Hematopoietic multipotent progenitor cell treated with erythropoietin and hydrocortisone succinate and interleukin-3 and kit ligand, for 15 days (in vitro differentiated cells): ENCODE data around the gene SIGLEC7.

ENCODE experiments used
- DNase-seq: peaks from one replicate; pipeline ENCODE4 v3.0.0-alpha.2; 2015; ENCODE audit warnings: low spot score

Gene SIGLEC7

GRCh38 chr19:51119101-51119500 is 23.0 kb upstream of the SIGLEC7 start:
- no peak for DNase-seq

- no peak for DNase-seq
Measured at GRCh38 chr19:51119611-51120010, 22.5 kb upstream of the SIGLEC7 start.

DNA sequence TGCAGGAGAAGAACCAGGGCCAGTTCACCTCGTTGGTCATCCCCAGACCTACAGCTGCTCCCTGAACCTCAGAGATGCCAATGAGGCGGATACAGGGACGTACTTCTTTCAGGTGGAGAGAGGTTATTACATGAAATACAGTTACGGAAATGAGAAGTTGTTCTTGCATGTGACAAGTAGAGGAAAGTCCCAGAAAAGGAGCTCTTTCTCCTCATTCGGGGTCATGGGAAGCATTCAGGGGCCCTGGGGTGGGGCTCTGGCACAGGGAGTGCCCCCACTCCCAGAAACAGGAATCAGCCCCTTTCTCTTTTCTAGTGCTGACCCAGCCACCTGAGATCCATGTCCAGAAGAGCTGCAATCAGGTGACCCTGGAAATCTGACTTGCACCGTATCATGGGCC is 21.9 kb upstream of the SIGLEC7 start:
- DNase-seq, result no peak

GRCh38 chr19:51121257-51121656 is 20.8 kb upstream of the SIGLEC7 start:
- no peak for DNase-seq

DNA sequence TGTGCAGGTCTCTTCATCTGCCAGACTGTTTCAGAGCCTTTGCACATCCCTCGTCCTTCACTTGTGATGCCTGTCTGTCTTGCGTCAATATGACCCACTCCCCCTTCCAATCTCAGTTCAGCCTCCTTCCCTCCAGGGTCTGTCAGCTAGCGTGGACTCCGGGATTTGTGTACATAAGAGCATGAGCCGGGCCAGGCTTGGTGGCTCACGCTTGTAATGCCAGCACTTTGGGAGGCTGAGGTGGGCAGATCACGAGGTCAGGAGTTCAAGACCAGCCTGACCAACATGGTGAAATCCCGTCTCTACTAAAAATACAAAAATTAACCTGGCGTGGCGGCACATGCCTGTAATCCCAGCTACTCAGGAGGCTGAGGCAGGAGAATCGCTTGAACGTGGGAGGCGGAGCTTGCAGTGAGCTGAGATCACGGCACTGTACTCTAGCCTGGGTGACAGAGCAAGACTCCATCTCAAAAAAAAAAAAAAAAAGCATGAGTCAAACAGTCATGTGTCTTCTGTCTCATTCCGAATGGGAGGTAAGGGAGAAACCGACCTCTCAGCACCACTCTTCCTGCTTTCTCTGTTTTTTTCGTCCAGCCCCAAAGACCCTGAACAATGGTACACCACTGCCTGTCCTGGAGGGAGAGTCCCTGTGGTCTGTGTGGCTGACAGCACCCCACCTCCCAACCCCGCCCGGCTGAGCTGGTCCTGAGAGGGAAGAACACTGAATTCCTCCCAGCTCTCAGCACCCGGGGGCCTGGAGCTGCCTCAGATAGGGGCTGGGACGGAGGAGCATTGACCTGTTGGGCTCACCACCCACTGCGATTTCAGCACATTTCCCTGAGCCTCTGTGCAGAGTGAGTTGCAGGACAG is 19.8 kb upstream of the SIGLEC7 start:
- no peak for DNase-seq

GRCh38 chr19:51123381-51123800 is 18.7 kb upstream of the SIGLEC7 start:
- DNase-seq, result no peak

GRCh38 chr19:51123802-51124201 is 18.3 kb upstream of the SIGLEC7 start:
- DNase-seq, result no peak

DNA sequence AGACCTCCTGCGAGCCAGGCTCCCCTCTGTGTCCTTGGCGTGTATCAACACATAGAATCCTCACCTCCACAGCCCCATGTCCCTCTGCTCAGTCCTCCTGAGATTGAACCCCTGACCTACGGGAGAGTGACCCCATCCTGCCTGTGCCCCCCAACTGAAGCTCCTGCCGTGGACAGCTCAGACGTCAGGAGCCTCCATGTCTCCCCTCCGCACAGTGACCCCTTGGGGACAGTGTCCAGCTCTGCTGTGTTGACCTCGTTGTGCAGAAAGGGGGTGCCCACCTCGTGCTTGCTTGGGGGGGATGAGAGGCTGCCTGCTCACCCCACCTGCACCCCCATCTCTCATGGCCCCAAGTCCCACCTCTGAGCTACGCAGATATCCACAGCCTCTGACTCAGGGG is 17.9 kb upstream of the SIGLEC7 start:
- no peak for DNase-seq

DNA sequence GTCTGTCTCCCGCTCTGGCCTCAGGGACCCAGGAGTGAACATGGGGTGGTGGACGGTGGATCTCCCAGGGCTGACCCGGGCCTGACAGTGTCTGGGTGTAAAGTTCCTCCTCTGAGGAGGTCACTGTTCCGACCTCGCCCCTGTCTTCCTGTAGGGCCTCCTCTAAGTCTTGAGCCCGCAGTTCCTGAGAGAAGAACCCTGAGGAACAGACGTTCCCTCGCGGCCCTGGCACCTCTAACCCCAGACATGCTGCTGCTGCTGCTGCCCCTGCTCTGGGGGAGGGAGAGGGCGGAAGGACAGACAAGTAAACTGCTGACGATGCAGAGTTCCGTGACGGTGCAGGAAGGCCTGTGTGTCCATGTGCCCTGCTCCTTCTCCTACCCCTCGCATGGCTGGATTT is 17.4 kb upstream of the SIGLEC7 start, which contains the start of gene SIGLEC9:
Gene SIGLEC9 (plus strand): TSS at position 178 of the 400 bp plus-strand sequence. CDS start 69 bp downstream, at position 247.
- no peak for DNase-seq

DNA sequence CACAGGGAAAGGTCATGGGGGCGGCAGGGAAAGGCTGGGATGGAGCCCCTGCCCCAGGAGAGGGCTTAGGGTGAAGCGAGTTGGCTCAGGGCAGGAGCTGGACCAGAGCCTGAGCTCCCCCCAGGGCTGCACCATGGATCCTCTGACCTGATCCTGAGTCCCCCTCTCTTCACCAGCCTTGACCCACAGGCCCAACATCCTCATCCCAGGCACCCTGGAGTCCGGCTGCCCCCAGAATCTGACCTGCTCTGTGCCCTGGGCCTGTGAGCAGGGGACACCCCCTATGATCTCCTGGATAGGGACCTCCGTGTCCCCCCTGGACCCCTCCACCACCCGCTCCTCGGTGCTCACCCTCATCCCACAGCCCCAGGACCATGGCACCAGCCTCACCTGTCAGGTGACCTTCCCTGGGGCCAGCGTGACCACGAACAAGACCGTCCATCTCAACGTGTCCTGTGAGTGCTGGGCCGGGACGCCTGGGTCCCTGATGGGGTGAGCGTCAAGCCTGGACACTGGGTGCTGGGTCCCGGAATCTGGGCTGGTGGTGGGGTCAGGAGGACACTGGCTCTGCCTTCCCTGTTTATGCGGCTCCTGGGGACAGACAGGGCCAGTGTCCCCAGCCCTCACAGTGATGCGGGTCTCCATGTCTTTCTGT is 16.6 kb upstream of the SIGLEC7 start:
- DNase-seq, result no peak

DNA sequence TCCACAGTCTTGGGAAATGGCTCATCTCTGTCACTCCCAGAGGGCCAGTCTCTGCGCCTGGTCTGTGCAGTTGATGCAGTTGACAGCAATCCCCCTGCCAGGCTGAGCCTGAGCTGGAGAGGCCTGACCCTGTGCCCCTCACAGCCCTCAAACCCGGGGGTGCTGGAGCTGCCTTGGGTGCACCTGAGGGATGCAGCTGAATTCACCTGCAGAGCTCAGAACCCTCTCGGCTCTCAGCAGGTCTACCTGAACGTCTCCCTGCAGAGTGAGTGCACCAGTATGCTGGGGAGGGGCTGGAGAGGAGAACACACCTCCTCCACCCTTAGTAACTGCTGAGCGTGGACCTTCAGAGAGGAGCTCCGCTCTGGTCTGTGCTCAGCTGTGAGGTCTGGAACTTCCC is 15.1 kb upstream of the SIGLEC7 start:
- DNase-seq, result no peak

DNA sequence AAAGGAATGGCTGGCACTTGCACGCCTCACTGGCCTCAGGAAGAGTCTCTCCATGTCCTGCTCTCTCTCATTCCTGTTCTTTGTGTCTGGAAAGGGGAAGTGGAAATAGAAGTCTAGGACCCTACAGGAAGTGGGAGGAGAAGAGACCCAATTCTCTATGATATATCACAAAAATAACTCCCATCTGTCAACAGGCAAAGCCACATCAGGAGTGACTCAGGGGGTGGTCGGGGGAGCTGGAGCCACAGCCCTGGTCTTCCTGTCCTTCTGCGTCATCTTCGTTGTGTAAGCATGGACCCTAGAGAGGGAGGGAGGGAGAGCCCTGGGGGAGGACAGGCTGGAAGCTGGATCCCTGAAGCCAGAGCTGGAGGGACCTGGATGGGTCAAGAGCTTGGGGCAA is 14.3 kb upstream of the SIGLEC7 start:
- DNase-seq, result no peak

DNA sequence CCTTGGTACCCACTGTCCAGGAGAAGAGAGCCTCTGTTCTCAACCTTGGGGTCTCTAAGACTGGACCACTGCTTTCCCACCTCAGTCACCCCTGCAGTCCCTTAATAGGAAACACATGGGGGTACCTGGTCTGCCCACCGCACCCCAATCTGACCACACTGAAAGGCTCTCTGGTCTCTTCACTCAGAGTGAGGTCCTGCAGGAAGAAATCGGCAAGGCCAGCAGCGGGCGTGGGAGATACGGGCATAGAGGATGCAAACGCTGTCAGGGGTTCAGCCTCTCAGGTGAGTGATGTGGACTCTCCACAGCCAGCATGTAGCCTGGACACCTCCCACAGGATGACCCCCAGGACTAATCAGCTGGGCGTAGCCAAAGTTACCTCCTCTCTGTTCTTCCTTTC is 13.9 kb upstream of the SIGLEC7 start:
- DNase-seq, result no peak

- no peak for DNase-seq
Measured at GRCh38 chr19:51129716-51130115, 12.4 kb upstream of the SIGLEC7 start.

DNA sequence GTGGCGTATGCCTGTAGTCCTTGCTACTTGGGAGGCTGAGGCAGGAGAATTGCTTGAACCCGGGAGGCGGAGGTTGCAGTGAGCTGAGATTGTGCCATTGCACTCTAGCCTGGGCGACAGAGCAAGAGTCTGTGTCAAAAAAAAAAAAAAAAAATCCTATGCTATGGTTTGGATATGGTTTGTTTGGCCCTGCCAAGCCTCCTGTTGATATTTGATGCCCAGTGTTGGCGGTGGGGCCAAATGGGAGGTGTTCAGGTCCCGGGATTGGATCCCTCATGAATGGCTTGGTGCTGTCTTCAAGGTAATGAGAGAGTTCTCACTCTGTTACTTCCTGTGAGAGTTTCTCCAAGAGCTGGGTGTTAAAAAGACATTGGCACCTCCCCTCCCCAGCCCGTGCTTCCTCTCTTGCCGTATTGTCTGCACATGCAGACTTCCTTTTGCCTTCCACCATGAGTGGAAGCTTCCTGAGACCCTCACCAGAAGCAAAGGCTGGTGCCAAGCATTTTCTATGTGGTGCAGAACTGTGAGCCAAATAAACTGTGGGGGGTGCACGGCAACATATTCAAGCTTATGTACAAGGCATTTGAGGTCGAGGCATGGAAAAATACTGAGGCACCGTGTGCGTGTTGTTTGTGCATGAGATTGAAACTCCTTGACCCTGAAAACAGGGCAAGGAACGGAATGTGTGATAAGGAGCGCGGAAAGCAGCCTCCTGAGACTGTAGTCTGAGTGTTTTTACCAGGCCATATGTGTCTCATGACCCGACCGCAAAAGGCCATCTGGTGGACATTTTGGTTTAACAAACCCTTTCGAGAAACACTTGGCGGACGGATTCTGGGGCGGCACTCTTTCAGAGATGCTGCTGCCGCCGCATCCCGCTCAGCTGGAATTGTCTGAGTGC is 10.1 kb upstream of the SIGLEC7 start:
- no peak for DNase-seq

DNA sequence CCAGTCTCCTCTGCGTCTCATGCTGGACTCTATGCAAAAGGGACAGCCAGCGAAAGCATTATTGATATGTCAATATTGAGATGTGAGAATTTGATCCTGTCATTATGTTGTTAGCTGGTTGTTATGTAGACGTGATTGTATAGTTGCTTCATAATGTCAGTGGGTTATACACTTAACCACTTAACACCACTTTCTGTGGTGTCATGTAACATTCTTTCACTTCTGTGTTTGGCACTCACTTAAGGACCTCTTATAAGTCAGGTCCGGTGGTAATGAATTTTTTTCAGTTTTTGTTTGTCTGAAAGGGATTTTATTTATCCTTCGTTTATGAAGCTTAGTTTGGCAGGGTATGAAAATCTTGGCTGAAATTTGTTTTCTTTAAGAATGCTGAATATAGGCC is 7.1 kb upstream of the SIGLEC7 start:
- no peak for DNase-seq

DNA sequence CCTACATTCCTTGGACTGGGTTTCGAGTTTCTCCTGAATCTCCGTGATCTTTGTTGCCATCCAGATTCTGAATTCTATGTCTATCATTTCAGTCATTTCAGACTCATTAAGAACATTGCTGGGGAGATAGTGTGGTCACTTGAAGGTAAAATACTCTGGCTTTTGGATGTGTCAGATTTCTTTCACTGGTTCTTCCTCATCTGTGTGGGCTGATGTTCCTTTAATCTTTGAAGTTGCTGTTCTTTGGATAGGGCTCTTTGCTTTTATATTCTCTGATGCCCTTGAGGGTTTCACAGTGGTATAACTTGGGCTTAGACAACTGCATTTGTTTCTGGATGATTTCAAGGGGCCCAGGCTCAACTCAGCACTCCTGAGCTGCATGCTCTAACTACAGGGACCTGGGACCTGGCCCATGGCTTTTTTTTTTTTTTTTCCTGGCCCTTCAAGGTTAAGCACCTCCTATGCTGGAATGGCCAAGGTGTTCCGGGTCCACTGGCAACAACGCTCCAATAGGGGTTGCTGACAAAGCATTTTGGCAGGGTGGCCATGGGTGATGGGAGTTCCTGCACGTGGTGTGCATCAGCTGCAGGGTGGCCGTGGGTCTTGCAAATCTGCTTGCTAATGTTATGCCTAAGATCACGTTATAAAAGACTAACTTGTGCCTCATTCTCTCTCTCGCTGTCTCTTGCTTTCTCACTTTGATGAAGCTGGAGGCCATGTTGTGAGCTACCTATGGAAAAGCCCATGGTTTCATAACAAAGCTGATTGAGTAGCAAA is 5.9 kb upstream of the SIGLEC7 start:
- DNase-seq, result no peak

GRCh38 chr19:51136851-51137551 is 5.1 kb upstream of the SIGLEC7 start:
- DNase-seq, result no peak

DNA sequence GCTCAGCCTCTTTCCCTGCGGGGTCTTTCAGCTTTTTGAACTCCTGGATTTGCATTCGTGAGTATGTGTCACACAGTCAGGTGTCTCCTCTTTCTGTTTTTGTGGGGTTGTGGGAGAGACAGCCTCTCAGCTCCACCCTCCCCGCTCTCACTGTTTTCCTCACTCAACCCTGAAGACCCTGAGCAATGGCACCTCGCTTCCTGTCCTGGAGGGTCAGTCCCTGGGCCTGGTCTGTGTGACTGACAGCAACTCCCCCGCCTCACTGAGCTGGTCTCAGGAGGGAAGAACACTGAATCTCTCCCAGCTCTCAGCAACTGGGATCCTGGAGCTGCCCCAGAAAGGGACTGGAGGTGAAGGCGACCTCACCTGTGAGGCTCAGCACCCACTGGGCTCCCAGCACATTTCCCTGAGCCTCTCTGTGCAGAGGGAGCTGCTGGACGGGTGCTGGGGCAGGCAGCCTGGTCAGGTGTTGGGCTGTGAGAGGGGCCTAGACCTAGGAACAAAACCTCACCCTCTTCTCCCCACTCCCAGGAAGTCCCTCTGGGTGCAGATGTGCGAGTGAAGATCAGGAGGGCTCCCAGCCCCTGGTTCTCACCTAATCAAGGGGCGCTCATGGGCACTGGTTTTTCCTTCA is 4.2 kb upstream of the SIGLEC7 start:
- no peak for DNase-seq

GRCh38 chr19:51138549-51138979 is 3.5 kb upstream of the SIGLEC7 start:
- DNase-seq, result no peak
